Embryonic facial prominence (tissue), 1 donor: ENCODE results near the gene GPR107.
"Not testable (repeated sequence)": the region's sequence is repeated elsewhere in the genome, so short reads cannot be mapped to it uniquely, and the experiment has no call there.

Source experiments
- DNase-seq: peaks from one replicate; pipeline ENCODE4 v3.0.0-alpha.2; 2016; ENCODE audit errors: extremely low spot score

GPR107 gene

DNA sequence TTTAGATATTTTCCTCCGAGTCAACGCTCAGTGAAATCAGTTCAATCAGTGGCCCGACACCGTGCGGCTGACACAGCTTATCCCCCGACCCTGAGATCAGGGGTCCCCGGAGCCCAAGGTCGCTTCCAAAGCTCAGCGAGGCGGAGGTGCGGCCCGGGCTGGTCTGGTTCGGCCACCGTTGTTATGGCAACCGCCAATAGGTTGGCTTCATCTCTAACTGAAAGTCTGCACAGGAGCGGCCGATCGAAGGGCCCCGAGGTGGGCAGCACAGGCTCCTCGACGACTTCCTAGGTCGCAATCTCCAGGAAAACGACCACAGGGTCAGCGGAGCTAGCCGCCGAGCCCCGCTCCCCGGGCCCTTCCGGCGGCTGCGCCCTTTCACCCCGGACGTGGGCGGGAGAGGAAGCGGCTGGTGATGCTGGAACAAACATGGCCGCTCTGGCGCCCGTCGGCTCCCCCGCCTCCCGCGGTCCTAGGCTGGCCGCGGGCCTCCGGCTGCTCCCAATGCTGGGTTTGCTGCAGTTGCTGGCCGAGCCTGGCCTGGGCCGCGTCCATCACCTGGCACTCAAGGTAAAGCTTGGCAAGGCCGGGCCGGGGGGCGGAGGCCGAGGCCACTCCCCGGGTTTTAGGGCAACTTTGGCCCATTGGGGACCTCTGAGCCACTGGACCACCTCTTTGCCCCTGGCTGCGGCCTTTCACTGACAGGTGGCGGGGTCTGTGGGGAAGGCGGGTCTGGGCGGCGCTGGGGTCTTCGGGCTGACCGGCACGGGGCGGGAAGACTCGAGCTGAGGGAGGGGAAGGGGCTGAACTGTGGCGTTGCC is at the start of gene GPR107:
Gene GPR107, plus strand, starts transcription at position 403 of the 821 bp plus-strand sequence. Its CDS starts 27 bp downstream, at position 430.
- DNase-seq, result peak; percentile 38

DNA sequence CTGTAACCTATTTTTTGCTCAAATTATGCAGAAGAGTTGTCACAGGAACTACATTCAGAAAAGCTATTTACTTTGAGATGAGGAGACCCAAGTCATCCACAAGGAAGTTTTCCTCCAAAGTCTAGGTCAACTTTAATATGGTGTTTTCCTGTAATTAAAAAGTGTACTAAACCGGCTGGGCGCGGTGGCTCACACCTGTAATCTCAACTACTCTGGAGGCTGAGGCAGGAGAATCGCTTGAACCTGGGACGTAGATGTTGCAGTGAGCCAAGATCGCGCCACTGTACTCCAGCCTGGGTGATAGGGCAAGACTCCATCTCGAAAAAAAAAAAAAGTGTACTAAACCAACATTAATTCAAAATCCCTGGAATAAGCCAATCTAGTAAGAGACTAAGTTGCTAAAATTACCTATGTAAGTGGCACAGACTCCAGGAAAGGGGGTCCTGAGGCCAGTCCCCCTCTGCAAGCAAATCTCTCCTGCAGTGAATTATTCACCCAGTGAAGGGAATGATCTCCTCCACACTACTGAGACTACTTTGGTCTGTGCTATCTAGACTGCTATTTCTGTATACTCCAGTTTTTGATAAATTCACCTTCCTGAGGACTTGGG is 49.7 kb upstream of the GPR107 start:
- DNase-seq, result no peak

- not testable (repeated sequence) for DNase-seq
Measured at GRCh38 chr9:130006952-130007351, 46.8 kb upstream of the GPR107 start.

DNA sequence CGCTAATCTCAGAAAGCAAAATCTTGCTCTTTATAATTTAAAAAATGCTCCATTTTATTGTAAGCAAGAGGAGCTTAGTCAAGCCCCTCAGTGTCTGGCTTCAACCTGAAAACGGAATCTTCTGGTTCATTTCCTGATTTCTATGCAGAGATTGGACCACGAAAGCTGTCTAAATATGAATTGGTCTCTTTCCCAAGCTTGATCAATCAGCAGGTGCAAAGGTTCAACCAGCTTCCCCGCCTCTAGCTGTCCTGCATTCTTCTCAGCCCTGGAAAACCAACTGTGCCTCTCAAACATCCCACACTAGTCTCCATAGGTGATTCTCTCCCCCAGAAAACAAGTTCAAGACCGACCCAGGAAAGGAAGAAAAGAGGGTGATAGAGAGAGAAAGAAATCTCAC is 45.2 kb upstream of the GPR107 start:
- DNase-seq, result no peak

GRCh38 chr9:130009546-130009945 is 44.2 kb upstream of the GPR107 start:
- not testable (repeated sequence) for DNase-seq

DNA sequence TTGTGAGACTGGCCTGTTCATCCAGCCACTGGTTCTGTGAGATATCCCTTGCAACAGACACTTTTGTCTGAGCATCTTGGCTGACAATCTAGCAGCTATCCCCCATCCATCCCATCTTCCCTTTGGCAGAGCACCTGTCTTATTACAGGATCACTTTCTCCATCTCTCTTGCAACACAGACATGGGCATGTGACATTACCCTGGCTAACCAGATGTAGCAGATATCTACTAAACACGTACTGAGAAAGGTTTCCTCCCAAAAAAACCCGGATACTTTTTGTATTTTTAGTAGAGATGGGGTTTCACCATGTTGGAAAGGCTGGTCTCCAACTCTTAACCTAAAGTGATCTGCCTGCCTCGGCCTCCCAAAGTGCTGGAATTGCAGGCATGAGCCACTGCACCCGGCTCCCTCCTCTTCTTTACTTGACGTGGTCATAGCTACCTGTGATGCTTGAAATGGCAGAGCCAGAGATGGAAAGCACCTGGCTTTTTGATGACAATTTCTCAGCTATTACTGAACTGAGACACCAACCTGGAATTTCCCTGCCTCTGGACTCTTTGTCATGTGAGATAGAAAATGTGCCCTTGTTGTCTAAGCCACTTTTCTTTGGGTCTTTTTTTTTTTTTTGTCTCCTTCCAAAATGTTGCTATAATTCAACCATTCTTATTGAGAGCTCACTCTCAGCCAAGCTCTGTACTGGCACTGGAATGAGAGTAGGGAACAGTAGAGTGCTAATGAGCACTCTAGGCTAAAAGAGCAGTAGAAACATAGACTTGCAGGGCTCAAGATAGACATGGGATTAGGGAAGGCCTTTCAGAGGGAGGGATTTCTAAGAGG is 43.3 kb upstream of the GPR107 start:
- DNase-seq, result no peak

DNA sequence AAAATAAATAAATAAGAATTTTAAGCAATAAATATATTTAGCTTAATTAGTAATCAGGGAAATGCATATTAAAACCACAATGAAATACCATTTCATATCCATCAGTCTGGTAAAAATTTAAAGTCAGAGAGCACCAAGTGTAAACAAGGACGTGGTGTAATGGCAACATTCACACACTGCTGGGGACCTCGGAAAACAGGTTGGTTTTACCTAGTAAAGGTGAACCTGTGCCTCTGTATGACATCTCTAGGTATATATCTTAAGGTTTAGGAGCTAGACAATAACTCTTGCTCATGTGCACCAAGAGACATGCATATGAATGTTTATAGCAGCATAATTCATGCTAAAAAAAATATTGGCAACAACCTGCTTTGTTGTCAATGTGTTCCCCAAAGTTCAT is 40.4 kb upstream of the GPR107 start:
- DNase-seq, result no peak

DNA sequence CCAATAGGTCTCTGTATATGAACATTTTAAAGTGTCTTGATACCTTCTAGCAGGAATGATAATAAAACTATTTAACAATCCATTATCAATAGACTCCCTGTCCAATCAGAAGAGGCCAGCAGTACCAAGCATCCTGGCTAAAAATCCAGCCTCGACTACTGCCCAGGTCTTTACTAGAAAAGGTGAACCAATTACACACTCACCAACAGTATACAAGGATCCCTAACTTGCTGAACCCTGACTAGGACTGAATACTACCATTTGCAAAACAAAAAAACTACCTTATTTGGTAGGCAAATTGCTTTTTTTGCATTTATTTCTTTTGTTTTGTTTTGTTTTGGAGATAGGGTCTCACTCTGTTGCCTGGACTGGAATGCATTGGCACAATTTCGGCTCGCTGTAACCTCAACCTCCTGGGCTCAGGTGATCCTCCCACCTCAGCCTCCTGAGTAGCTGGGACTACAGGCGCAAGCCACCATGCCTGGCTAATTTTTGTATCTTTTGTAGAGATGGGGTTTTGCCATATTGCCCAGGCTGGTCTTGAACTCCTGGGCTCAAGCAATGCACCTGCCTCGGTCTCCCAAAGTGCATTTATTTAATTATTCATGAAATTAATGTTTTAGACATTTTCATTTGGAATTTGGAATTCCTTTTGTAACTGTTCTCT is 38.2 kb upstream of the GPR107 start:
- no peak for DNase-seq

DNA sequence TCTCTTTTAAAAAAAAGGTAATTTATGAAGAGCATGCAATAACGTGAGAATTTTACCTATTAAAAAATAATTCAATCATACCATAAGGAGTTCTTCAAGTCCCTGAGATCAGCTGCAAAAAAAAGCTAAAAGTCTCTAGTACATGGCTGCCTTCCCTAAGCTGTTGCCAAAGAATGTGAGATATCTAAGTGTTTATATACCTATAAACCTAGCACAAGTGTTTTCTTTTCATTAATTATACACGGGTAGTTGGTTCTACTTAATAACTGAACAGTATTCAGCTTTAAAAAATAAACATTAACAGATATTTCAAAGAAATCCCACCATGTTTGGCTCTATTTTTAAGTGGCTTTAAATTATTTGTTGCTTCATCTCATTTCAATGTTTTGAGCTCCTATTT is 36.6 kb upstream of the GPR107 start:
- no peak for DNase-seq

DNA sequence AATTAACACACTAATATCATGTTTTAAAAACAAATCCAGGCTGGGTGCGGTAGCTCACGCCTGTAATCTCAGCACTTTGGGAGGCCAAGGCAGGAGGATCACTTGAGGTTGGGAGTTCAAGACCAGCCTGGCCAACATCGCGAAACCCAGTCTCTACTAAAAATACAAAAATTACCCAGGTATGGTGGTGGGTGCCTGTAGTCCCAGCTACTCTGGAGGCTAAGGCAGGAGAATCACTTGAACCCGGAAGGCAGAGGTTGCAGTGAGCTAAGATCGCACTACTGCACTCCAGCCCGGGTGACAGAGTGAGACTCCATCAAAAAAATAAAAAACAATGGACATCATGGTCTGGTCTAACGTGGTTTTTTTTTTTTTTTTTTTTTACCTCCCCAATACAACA is 36.2 kb upstream of the GPR107 start:
- DNase-seq, result not testable (repeated sequence)

GRCh38 chr9:130018265-130018664 is 35.4 kb upstream of the GPR107 start:
- no peak for DNase-seq

DNA sequence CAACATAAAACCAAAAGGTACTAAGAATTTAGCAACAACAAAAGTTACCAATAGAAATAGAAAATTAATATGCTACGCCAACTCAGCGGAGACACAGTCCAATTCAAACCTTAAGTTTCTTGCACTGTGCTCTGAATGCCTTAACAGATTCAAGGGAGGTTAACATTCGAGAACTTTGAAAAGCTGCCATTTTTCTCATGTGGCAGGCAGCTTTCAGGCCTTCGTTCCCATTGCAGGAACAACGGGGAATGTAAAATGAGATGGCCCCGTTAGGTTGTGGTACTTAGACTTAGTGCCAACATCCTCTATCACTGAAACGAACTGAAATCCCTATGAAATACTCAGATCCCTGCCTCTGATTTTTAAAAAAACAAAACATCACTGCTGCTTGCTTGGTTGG is 33.1 kb upstream of the GPR107 start:
- DNase-seq, result no peak

GRCh38 chr9:130021123-130021522 is 32.6 kb upstream of the GPR107 start:
- no peak for DNase-seq

- DNase-seq, result not testable (repeated sequence)
Measured at GRCh38 chr9:130021842-130022241, 31.9 kb upstream of the GPR107 start.

- DNase-seq, result no peak
Measured at GRCh38 chr9:130022566-130023143, 31.1 kb upstream of the GPR107 start.

GRCh38 chr9:130023144-130023787 is 30.4 kb upstream of the GPR107 start:
- DNase-seq, result no peak

GRCh38 chr9:130023994-130024596 is 29.6 kb upstream of the GPR107 start:
- no peak for DNase-seq

DNA sequence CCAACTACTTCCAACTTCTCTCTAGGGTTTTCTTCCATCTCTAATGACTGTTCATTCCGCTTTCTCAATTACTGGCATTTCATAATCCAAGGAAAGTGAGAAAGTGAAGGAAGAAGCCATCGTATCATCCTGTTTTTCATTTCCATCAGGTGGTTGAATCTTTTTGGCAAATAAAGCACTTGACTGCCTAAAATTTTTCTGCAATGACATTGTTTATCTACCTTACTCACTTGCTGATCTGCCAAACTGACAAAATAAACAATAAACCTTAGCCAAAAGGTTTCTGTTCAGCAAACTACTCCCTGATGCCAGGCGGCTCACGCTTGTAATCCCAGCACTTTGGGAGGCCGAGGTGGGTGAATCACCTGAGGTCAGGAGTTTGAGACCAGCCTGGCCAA is 29.1 kb upstream of the GPR107 start:
- DNase-seq, result no peak

GRCh38 chr9:130026583-130027340 is 26.9 kb upstream of the GPR107 start:
- DNase-seq, result no peak
